ENCODE data around the gene RLN1. TPM values are rescaled to one million over a fixed set of nuclear protein-coding genes. Genes with fewer than 3 reads are reported as not detected.

RLN1 gene
- total RNA-seq, 2 experiments from 2014 or later, result 0.91 to 1.1 TPM

DNA sequence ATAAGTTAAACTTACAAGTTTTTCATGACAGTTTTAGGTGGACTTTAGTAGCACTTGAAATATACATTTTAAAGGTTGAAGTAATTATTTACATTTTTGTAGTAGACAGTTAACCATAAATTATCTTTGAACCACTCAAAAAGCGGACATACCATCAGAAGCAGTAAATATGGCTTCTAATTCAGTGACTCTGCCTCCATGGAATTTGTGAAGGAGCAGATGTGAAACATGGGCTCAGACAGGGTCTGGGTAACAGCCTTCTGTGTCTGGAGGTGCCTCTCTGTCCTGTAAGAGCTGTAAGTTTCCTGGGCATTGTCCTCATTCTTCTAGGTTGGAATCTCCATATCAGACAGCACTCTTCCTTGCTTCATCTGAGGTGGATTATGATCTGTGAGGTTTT lies 47.5 kb downstream of the RLN1 start:
- Mint-ChIP-seq H3K27ac (no peak overlapping the region), H3K4me3 (no peak overlapping the region), H3K36me3 (peaks cover 23% of the 10 kb centered on the region)

DNA sequence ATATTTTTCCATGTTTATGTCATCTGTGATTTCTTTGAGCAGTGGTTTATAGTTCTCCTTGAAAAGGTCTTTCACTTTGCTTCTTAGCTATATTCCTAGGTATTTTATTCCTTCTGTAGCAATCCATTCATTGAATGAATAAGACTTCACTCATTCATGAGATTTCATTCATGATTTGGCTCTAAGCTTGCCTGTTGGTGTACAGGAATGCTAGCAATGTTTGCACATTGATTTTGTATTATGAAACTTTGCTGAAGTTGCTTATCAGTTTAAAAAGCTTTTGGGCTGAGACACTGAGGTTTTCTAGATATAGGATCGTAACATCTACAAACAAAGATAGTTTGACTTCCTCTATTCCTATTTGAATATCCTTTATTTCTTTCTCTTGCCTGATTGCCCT lies 51.1 kb downstream of the RLN1 start:
- Mint-ChIP-seq H3K9me3 (peaks cover 14% of the 10 kb centered on the region), H3K27ac (no peak overlapping the region), H3K27me3 (no peaks in the 10 kb centered on the region), H3K4me1 (peaks cover 4% of the 10 kb centered on the region), H3K4me3 (no peak overlapping the region), H3K36me3 (peaks cover 2% of the 10 kb centered on the region)
- no peak for DNase-seq

More for the DNA sequence above, 47.5 kb downstream of the RLN1 start:
- no peak for DNase-seq
- H3K27me3 Mint-ChIP-seq, result no peaks in the 10 kb centered on the region
- H3K4me1 Mint-ChIP-seq, result no peaks in the 10 kb centered on the region
- H3K9me3 Mint-ChIP-seq, result peaks cover 34% of the 10 kb centered on the region

DNA sequence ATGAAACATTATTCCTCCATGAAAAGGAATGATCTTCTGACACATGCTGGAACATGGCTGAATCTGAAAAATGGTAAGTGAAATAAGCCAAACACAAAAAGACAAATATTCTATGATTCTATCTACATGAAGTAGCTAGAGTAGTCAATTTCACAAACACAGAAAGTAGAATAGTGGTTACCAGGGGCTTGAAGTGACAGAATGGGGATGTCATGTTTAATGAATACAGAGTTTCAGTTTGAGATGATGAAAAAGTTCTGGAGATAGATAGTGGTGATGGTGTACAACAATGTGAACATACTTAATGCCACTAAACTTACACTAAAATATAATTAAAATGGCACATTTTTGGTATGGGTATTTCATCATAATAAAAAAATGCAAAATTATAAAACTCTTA lies 53.4 kb downstream of the RLN1 start:
- no peaks in the 10 kb centered on the region for H3K36me3 Mint-ChIP-seq
- H3K27me3 Mint-ChIP-seq, result no peaks in the 10 kb centered on the region
- no peak overlapping the region for H3K27ac Mint-ChIP-seq
- DNase-seq, result no peak
- H3K4me3 Mint-ChIP-seq, result no peak overlapping the region
- H3K9me3 Mint-ChIP-seq, result peaks cover 16% of the 10 kb centered on the region
- peaks cover 4% of the 10 kb centered on the region for H3K4me1 Mint-ChIP-seq

Other genes with a start within 250 kb of the RLN1 start
- gene INSL6, start 154.2 kb downstream of the RLN1 start, total RNA-seq, result not detected
- gene INSL4, start 108.5 kb downstream of the RLN1 start, total RNA-seq, result not detected
- gene RLN2, start 35.2 kb downstream of the RLN1 start, total RNA-seq, result 1 to 10 TPM; 2.8 to 5.1 TPM
- 10 to 100 TPM; 27.3 to 27.5 TPM for gene PLGRKT, start 98.0 kb upstream of the RLN1 start, total RNA-seq
- 10 to 100 TPM; 22.0 to 24.6 TPM for gene CD274, start 110.7 kb upstream of the RLN1 start, total RNA-seq
- under 1 TPM in 1 of 2 experiments, not detected in 1; 0.08 TPM for gene PDCD1LG2, start 170.7 kb upstream of the RLN1 start, total RNA-seq

All from activated naive CD8-positive, alpha-beta T cell treated with anti-CD3 and anti-CD28 coated beads for 36 hours (primary cell).